ENCODE data around the gene TGFB1. TPM values are rescaled to one million over a fixed set of nuclear protein-coding genes. Genes with fewer than 3 reads are reported as not detected.

TGFB1 gene
- total and polyA plus RNA-seq, 2 of the 13 experiments (the other 11 are each of a cell fraction or from before 2014, with no cell fraction given): 4.1 to 5.4 TPM

DNA sequence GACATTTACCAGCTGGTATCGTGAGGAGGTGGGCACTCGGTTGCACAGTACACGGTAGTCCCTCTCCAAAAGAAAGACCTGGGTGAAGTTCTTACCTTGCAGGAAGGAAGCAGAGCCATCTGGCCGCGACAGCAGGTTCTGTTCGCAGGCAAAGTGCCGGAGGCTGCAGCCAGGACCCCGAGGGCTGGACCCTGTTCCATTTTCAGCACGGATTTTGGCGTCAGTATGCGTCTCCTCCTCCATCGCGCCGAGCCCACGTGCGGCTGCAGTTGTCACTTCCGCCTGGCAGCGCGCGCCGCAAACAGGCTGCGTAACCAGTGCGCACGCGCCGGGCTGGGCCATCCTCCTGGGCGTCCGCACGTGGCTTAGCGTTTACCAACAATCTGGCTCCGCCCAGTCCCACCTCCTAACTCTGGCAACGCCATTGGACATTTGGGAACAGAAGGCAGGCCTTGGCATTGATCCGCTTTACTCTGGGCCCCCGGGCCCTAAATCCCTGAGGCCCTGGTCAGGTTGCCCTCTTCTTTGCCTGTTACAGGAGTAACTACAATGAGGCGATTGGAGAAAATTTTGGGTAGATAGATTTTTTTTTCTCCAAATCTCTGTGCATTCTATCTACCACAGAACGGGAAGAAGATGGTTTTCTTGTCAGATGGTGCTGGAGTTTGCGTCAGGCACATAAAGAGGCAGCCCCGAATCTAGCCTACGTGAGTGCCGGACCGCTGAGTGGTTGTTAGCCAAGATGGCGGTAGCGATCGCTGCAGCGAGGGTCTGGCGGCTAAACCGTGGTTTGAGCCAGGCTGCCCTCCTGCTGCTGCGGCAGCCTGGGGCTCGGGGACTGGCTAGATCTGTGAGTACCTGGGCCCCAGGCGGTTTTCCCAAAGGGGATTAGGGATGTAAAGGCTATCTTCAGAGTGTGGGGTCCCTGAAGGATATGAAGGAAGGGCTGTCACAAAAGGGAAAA is 43.6 kb upstream of the TGFB1 start, which contains the start of the genes BCKDHA and EXOSC5 (continued):
- TF ChIP-seq, protein P1, sequence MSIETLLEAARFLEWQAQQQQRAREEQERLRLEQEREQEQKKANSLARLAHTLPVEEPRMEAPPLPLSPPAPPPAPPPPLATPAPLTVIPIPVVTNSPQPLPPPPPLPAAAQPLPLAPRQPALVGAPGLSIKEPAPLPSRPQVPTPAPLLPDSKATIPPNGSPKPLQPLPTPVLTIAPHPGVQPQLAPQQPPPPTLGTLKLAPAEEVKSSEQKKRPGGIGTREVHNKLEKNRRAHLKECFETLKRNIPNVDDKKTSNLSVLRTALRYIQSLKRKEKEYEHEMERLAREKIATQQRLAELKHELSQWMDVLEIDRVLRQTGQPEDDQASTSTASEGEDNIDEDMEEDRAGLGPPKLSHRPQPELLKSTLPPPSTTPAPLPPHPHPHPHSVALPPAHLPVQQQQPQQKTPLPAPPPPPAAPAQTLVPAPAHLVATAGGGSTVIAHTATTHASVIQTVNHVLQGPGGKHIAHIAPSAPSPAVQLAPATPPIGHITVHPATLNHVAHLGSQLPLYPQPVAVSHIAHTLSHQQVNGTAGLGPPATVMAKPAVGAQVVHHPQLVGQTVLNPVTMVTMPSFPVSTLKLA (IDR thresholded peaks at IDR 0.05): peak; percentile 100
- TF ChIP-seq ZNF326 (CRISPR knock-in tag; IDR thresholded peaks at IDR 0.05; ENCODE audit: borderline replicate concordance) (no peak), ZNF660 (CRISPR knock-in tag; IDR thresholded peaks at IDR 0.05; ENCODE audit: borderline replicate concordance, low read depth) (no peak), SYNCRIP (IDR thresholded peaks at IDR 0.05; ENCODE audit: insufficient read depth, low read depth, low read length) (no peak), RXRA (CRISPR knock-in tag; IDR thresholded peaks at IDR 0.05) (peak; percentile 52; the same call in 1 of the 2 replicates), ZNF382 (CRISPR knock-in tag; IDR thresholded peaks at IDR 0.05; ENCODE audit: borderline replicate concordance) (no peak), ZNF430 (CRISPR knock-in tag; IDR thresholded peaks at IDR 0.05) (no peak), TCF7L2 (IDR thresholded peaks at IDR 0.05; ENCODE audit: low read depth, low read length) (no peak), ZNF136 (CRISPR knock-in tag; IDR thresholded peaks at IDR 0.05; ENCODE audit: low read depth) (0 out of 2 replicates have a peak, but pooled peaks have one; percentile 78), MATR3 (CRISPR knock-in tag; IDR thresholded peaks at IDR 0.05) (no peak), ZBTB37 (CRISPR knock-in tag; IDR thresholded peaks at IDR 0.05) (no peak), ZNF563 (CRISPR knock-in tag; IDR thresholded peaks at IDR 0.05) (no peak), ZNF124 (CRISPR knock-in tag; IDR thresholded peaks at IDR 0.05) (0 out of 2 replicates have a peak, but pooled peaks have one; percentile 45), GTF3A (CRISPR knock-in tag; conservative IDR thresholded peaks at IDR 0.05) (no peak), ARID2 (CRISPR knock-in tag; IDR thresholded peaks at IDR 0.05; ENCODE audit: borderline replicate concordance) (no peak), ZNF101 (CRISPR knock-in tag; IDR thresholded peaks at IDR 0.05; ENCODE audit: borderline replicate concordance, low read depth) (no peak), CBX1 (IDR thresholded peaks at IDR 0.05; ENCODE audit: low read depth) (peak; percentile 63), ZNF564 (CRISPR knock-in tag; IDR thresholded peaks at IDR 0.05) (peak; percentile 35; the same call in 1 of the 2 replicates), RORA (CRISPR knock-in tag; IDR thresholded peaks at IDR 0.05) (no peak), ZFP62 (CRISPR knock-in tag; IDR thresholded peaks at IDR 0.05) (no peak), ZNF10 (CRISPR knock-in tag; IDR thresholded peaks at IDR 0.05; ENCODE audit: borderline replicate concordance, low read depth) (no peak)
- TF ChIP-seq, protein P2, sequence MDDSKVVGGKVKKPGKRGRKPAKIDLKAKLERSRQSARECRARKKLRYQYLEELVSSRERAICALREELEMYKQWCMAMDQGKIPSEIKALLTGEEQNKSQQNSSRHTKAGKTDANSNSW (CRISPR knock-in tag; IDR thresholded peaks at IDR 0.05; ENCODE audit: borderline replicate concordance): no peak
- TF ChIP-seq, protein P3, sequence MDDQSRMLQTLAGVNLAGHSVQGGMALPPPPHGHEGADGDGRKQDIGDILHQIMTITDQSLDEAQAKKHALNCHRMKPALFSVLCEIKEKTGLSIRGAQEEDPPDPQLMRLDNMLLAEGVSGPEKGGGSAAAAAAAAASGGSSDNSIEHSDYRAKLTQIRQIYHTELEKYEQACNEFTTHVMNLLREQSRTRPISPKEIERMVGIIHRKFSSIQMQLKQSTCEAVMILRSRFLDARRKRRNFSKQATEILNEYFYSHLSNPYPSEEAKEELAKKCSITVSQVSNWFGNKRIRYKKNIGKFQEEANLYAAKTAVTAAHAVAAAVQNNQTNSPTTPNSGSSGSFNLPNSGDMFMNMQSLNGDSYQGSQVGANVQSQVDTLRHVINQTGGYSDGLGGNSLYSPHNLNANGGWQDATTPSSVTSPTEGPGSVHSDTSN (CRISPR knock-in tag; IDR thresholded peaks at IDR 0.05; ENCODE audit: borderline replicate concordance): peak; percentile 69; the same call in 1 of the 2 replicates

Measured in HepG2 (cell line).